Stimulated activated memory B cell treated with anti-CD40 and anti-IgM and Interleukin-4, amounts not matched to agents 10 μg/mL and 1 μg/mL and 100 μg/mL, for 72 hours (primary cell): ENCODE data around the gene PPM1F.
A peak's percentile ranks its signal among the peaks of the same experiment; 100 is the strongest.

ENCODE experiments used
- ATAC-seq: fragments of 150-1000 bp; cut with Tn5 transposase; 2 replicates; pipeline ENCODE4 v1.10.0; 2021
- H3K27ac Mint-ChIP-seq: one replicate; pipeline ENCODE4 v1.8.0; 2022; ENCODE audit warnings: mild to moderate bottlenecking, mixed read lengths
- H3K27me3 Mint-ChIP-seq: one replicate; pipeline ENCODE4 v1.8.0; 2022; ENCODE audit warnings: mixed read lengths
- H3K36me3 Mint-ChIP-seq: one replicate; pipeline ENCODE4 v1.8.0; 2022; ENCODE audit warnings: mixed read lengths
- H3K4me1 Mint-ChIP-seq: one replicate; pipeline ENCODE4 v1.8.0; 2022; ENCODE audit warnings: mixed read lengths
- H3K4me3 Mint-ChIP-seq: one replicate; pipeline ENCODE4 v1.8.0; 2022; ENCODE audit warnings: mild to moderate bottlenecking, moderate library complexity, mixed read lengths
- H3K9me3 Mint-ChIP-seq: one replicate; pipeline ENCODE4 v1.8.0; 2022; ENCODE audit warnings: mixed read lengths

The PPM1F gene, protein sequence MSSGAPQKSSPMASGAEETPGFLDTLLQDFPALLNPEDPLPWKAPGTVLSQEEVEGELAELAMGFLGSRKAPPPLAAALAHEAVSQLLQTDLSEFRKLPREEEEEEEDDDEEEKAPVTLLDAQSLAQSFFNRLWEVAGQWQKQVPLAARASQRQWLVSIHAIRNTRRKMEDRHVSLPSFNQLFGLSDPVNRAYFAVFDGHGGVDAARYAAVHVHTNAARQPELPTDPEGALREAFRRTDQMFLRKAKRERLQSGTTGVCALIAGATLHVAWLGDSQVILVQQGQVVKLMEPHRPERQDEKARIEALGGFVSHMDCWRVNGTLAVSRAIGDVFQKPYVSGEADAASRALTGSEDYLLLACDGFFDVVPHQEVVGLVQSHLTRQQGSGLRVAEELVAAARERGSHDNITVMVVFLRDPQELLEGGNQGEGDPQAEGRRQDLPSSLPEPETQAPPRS

DNA sequence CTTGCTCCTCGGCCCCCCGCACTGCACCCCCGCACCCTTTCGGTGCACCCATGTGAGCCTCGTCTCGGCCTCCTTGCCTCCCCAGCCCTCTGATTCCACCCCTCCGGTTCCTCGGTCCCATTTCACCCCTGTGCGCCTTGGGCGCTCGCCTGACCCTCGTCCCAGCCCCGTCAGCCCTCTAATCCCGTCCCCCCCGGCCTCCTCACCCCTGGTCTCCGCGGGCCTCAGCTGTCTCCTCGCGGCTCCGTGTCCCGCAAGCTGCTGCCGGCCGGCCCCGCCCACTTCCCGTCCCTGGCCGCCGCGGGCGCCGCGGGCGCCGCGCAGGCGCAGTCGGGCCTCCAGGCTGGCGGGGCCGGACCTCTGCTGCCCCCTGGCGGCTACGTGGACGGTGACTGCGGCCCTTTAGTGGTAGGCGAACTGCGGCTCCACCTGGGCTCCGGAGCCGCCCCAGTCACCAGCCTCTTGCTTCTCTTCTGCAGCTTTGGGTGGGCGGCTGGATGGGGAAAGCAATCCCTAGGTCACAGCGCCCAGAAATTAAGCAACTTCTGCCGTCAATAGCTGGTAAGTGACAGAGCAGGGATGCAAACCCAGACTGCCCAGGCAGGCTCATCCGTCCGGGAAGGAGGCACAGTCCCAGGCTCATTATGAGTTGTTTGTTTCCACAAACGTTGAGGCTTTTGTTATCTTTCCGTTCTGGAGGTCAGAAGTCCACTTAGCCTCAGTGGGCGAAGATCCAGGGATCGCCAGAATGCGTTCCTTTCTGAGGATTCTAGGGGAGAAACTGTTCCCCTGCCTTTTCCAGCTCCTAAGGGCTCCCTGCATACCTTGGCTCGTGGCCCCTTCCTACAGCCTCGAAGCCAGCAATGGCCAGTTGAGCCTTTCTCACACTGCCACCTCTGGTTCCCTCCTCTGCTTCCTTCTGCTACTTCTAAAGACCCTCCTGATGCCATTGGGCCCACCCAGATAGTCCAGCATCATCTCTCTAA lies at the start of gene PPM1F:
Gene PPM1F (minus strand): TSS at position 263 of the 986 bp plus-strand sequence. CDS start 6,800 bp downstream, outside the sequence.
- Mint-ChIP-seq H3K36me3 (no peaks in the 10 kb centered on the region), H3K27me3 (no peaks in the 10 kb centered on the region), H3K4me3 (peak within 1 kb of the TSS; percentile 92), H3K27ac (peak within 1 kb of the TSS; percentile 74), H3K9me3 (no peaks in the 10 kb centered on the region), H3K4me1 (peaks cover 29% of the 10 kb centered on the region)
- ATAC-seq: peak; percentile 89

DNA sequence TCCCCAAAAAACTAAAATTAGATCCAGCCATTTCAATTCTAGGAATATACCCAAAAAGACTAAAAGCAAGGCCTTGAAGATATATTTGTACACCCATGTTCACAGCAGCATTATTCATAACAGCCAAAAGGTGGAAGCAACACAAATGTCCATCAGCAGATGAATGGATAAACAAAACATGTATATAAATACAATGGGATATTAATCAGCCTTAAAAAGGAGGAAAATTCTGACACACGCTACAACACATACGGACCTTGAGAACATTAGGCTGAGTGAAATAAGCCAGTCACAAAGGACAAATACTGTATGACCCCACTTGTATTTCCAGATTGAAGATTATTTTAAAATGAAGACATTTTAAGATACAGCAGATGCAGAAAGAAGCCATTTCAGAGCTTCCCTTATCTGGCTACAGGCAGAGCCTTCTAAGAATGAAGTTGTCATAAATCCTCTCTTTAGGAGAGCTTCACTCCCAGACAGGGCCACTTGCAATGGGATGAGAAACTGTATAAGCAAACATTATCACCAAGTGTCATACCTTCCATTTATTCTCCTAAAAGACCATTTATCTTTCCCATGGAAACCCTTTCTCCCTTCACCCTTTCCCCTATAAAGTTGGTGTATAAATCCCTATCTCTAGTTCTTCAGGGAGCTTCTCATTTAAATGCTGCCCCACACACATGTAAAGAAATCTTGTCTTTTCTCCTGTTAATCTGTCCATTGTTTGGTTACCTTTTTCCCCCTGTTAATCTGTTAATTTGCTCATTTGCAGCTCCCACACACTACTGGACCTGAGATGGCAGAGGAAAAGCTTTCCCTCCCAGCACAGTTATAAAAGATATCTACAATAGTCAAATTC lies 49.2 kb upstream of the PPM1F start:
- Mint-ChIP-seq H3K27me3 (no peaks in the 10 kb centered on the region), H3K4me3 (no peak overlapping the region), H3K36me3 (no peaks in the 10 kb centered on the region), H3K4me1 (no peaks in the 10 kb centered on the region), H3K27ac (no peak overlapping the region), H3K9me3 (no peaks in the 10 kb centered on the region)
- no peak for ATAC-seq

DNA sequence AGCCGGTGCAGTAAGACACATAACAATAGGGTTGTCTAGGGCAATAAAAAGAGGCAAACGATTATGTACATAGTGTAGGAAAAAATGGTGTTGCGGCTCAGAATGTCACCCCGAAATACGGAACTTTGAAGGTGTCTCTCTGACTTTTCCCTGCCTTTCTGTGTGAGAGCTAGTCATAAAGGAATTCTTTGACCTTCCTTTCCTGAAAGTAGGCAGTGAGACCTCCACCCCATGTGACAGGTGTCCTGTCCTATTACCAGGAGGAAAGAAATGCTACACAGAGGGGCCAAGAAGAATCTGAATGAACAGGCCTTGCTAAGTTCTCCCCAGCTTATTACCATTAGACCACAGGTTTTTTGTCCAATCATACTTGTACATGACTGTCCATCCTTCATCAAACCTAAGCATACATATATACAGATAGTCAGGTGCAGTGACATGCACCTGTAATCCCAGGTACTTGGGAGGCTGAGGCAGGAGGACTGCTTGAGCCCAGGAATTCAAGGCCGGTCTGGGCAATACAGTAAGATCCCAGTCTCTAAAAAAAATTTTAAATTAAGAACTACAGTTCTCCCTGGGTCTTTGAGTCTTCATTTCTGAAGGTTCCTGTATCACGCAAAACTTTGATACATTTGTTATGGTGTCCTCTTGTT lies 46.1 kb upstream of the PPM1F start:
- no peaks in the 10 kb centered on the region for H3K4me1 Mint-ChIP-seq
- peaks cover 5% of the 10 kb centered on the region for H3K36me3 Mint-ChIP-seq
- no peaks in the 10 kb centered on the region for H3K27me3 Mint-ChIP-seq
- H3K4me3 Mint-ChIP-seq: no peak overlapping the region
- ATAC-seq: no peak
- no peak overlapping the region for H3K27ac Mint-ChIP-seq
- no peaks in the 10 kb centered on the region for H3K9me3 Mint-ChIP-seq

DNA sequence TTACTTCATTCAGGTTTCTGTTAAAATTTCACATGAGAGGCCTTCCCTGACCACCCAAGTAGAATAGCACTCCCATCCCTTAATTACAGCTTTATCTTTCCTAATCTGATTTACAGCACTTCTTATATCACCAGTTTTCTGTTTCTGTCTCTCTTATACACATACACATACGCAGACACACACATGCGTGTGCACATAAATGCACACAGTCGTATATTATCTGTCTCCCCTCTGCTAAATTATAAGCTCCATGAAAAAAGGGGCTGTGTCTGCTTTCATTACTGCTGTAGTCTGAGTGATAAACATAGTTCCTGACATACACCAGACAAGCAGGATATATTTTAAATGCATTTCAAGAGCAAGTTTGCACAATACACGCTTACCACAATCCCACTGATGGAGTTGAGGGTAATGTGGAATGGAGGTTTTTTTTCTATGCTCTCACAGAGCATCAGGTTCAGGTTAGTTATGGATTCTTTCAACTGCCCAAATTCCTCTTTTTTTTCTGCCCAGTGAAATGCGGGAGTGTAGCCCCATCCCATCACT lies 43.6 kb upstream of the PPM1F start:
- no peak for ATAC-seq
- H3K27me3 Mint-ChIP-seq: no peaks in the 10 kb centered on the region
- peaks cover 6% of the 10 kb centered on the region for H3K36me3 Mint-ChIP-seq
- no peaks in the 10 kb centered on the region for H3K4me1 Mint-ChIP-seq
- no peak overlapping the region for H3K4me3 Mint-ChIP-seq
- no peak overlapping the region for H3K27ac Mint-ChIP-seq
- no peaks in the 10 kb centered on the region for H3K9me3 Mint-ChIP-seq

DNA sequence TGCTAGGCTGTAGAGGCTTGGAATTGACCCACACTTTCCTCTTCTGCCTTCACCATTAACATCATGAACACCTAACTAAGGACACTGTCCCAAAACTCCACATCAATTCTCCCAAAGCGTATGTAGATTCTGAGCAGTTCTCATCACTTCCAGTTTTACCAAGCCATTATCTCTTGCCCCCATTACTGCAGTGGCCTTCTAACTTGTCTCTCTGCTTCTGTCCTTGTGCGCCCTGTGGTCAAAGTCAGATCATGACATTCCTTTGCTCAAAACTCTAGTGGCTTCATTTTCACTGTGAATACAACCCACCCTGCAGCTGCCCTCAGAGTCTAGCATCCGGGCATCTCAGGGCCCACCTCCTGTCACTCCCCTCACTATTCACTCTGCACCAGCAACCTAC lies 43.0 kb upstream of the PPM1F start:
- ATAC-seq: no peak
- Mint-ChIP-seq H3K36me3 (peaks cover 9% of the 10 kb centered on the region), H3K4me1 (no peaks in the 10 kb centered on the region), H3K4me3 (no peak overlapping the region), H3K27me3 (no peaks in the 10 kb centered on the region), H3K9me3 (no peaks in the 10 kb centered on the region), H3K27ac (no peak overlapping the region)

DNA sequence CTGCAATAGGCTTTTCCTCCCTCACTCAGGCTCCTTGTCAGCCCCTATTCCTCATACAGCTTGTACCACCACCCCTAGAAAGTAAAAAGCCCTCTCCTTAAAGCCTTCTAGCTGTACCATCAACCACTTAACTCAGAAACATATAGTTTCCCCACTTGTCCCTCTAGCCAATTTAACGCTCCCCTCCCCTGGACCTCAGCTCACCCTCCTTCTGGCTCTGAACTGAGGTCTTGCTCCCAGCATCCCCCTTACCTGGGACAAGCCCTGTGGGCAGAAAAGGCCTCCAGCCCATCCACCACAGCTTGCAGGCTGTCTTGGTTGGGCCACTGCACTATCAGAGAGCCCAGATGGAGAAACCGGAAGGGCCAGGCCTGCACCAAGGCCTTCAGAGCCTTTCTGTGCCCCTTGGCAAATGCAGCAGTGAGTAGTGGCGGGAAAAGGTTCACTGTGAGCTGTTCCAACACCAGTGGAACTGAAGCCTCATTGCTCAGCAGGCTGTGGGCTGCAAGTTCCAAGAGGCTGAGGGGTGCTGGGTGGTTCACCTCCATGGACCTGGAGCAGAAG lies 42.3 kb upstream of the PPM1F start:
- H3K4me1 Mint-ChIP-seq: no peaks in the 10 kb centered on the region
- H3K27ac Mint-ChIP-seq: no peak overlapping the region
- no peaks in the 10 kb centered on the region for H3K27me3 Mint-ChIP-seq
- no peak overlapping the region for H3K4me3 Mint-ChIP-seq
- no peak for ATAC-seq
- H3K9me3 Mint-ChIP-seq: no peaks in the 10 kb centered on the region
- H3K36me3 Mint-ChIP-seq: peaks cover 12% of the 10 kb centered on the region

DNA sequence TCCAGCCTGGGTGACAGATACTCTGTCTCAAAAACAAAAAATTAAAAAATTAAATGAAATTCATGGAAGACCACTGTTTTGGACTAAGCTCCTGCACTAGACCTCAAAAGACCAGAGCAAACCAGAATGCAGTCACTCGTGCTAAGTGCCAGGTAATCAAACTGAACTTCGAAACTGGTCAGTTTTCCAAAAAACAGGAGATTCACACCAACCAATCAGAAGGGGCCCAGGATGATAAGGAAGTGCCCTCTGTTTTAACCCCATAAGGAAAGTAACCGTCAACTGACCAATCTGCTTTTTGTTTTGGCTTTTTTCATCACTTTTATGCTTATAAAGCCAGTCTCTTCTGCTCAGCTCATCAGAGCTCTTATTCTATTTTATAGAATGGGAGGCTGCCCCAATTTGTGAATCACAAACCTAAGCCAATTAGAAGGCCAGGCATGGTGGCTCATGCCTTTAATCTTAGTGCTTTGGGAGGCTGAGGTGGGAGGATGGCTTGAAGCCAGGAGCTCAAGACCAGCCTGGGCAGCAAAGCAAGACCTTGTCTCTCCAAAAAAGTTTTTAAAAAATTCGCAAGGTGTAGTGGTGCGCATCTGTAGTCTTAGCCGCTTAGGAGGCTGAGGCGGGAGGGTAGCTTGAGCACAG lies 40.1 kb upstream of the PPM1F start:
- ATAC-seq: no peak
- Mint-ChIP-seq H3K4me3 (no peak overlapping the region), H3K36me3 (peaks cover 12% of the 10 kb centered on the region), H3K27me3 (no peaks in the 10 kb centered on the region), H3K27ac (no peak overlapping the region), H3K9me3 (no peaks in the 10 kb centered on the region), H3K4me1 (no peaks in the 10 kb centered on the region)

DNA sequence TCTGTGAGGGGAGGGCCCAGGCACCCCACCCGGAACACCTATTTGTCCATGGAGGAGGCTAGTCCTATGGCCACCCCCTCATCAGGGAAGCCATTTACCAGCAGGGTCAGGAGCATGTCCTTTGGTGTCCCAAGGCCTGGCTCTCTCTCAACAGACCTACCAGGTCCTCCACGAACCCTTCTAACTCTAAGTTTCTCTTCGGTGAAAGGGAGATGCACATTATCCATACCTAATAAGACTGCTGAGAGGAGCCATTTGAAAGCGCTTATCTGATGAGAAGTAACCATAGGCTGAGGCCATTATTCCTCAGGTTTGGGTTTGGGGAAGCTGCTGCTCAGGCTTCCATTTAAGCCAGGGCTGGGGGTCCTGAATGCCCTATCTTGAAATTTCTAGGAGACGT lies 39.1 kb upstream of the PPM1F start:
- ATAC-seq: no peak
- no peaks in the 10 kb centered on the region for H3K9me3 Mint-ChIP-seq
- H3K27ac Mint-ChIP-seq: no peak overlapping the region
- H3K4me1 Mint-ChIP-seq: no peaks in the 10 kb centered on the region
- no peak overlapping the region for H3K4me3 Mint-ChIP-seq
- H3K36me3 Mint-ChIP-seq: peaks cover 12% of the 10 kb centered on the region
- no peaks in the 10 kb centered on the region for H3K27me3 Mint-ChIP-seq

DNA sequence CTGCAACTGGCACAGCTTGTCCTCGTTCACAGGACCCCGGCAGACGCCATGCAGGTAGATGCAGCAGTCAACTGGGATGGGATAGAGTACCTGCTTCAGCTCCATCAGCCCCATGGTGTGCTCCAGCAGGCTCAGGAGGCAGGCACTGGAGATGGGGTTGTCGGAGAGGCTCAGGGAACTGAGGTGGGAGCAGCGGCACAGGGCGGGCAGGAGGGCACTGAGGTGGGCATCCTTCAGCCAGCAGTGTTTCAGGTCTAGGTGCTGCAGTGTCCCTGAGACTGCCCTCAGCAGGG lies 38.6 kb upstream of the PPM1F start:
- no peak overlapping the region for H3K27ac Mint-ChIP-seq
- ATAC-seq: no peak
- no peaks in the 10 kb centered on the region for H3K9me3 Mint-ChIP-seq
- H3K4me1 Mint-ChIP-seq: no peaks in the 10 kb centered on the region
- H3K27me3 Mint-ChIP-seq: no peaks in the 10 kb centered on the region
- H3K4me3 Mint-ChIP-seq: no peak overlapping the region
- H3K36me3 Mint-ChIP-seq: peaks cover 12% of the 10 kb centered on the region

DNA sequence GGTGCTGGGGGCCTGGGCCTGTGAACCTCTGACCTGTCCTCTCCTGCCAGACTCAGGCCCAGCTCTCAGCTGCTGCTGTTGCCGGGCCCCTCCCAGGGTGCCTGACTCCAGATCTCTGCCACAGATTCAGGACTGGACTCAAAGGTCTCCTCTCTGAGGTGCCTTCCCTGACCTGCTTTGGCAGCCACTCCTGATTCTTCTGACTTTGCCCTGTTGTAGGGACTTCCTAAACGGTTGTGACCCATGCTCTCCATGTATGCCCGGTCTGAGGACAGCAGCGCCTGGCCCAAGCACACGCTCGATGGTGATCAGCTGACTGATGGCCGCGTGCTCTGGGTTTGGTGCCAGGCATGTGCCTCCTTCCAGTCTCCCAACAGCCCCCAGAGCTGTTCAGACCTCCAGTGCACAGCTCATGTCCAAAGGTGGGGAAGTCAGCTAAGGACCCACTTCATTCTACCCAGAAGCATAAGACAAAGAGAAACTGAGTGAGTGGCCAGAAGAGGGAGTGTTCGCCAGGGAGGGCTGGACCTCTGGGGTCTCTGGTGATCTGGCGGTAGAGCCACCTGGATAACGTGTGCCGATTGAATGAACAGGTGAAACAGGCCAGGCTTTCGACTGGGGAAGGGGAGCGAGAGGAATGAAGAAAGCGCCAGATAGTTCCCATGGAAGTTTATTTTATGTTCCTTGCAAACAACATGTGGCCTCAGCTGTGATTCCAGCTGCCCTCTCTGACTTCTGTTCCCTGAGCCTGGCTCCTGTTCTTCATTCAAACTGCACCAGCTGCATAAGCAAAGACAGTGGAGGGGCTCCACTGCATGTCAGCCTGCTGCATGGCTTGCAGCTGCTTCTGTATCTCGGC lies 38.0 kb upstream of the PPM1F start:
- no peaks in the 10 kb centered on the region for H3K27me3 Mint-ChIP-seq
- ATAC-seq: no peak
- H3K27ac Mint-ChIP-seq: no peak overlapping the region
- H3K36me3 Mint-ChIP-seq: peaks cover 12% of the 10 kb centered on the region
- no peaks in the 10 kb centered on the region for H3K9me3 Mint-ChIP-seq
- no peaks in the 10 kb centered on the region for H3K4me1 Mint-ChIP-seq
- H3K4me3 Mint-ChIP-seq: no peak overlapping the region

DNA sequence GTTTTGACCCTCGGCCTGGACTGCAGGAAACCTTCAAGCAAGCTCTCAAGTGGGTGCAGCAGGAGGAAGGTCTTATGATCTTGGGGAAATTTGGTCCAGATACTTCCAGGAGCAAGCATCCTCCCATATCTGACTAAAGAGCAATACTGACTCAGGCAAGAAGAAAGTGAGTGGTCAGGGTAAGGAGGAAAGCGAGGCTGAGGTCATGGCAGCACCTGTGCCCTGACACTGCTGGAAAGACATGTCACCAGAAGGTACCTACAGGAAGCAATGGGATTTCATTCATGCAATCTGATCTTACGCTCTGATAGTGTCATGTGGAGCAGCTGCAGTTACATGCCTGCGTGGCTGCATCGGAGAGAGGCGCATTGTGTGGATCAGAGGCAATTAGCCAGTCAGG lies 36.4 kb upstream of the PPM1F start:
- H3K9me3 Mint-ChIP-seq: no peaks in the 10 kb centered on the region
- no peak overlapping the region for H3K4me3 Mint-ChIP-seq
- ATAC-seq: no peak
- no peaks in the 10 kb centered on the region for H3K27me3 Mint-ChIP-seq
- peaks cover 6% of the 10 kb centered on the region for H3K4me1 Mint-ChIP-seq
- H3K27ac Mint-ChIP-seq: no peak overlapping the region
- H3K36me3 Mint-ChIP-seq: peaks cover 11% of the 10 kb centered on the region

DNA sequence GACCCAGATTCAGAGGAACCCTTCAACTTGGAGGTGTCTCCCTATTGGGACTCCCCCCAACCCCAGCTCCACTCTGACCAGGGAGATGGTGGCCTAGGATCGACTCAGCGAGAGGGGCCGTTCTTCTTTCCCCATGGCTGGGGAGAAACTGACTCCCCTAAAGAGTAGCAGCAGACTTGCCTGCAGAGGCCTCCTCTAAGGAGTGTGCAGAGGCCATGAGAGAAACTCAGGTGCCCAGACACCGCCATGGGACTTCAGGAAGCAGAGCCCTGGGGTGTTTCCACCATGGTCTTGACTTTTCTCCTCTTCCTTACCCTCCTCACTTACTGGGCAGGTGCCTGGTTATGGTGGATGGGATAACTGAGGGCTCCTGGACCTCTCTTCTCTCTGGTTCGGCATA lies 32.6 kb upstream of the PPM1F start:
- Mint-ChIP-seq H3K27me3 (no peaks in the 10 kb centered on the region), H3K4me1 (peaks cover 27% of the 10 kb centered on the region), H3K27ac (no peak overlapping the region), H3K9me3 (no peaks in the 10 kb centered on the region), H3K36me3 (no peaks in the 10 kb centered on the region), H3K4me3 (no peak overlapping the region)
- ATAC-seq: no peak

DNA sequence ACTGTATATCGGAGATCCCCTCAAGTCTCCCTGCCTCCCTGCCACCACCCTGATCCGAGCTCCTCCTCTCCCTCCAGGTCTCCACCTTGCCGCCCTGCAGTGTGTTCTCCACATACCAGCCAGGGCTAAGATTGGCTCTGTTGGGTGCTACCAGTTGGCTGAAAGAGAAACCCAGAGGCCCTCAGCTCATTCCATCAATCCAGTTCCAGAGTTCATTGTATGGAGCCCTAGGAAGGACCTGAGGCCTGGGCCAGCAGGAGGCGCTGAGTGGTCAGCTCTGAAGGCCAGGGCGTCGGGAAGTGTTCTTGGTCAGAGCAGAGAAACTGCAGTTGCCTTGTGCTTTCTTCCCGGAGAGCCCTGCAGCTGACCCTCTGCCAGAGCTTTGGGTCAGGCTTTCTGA lies 32.1 kb upstream of the PPM1F start:
- Mint-ChIP-seq H3K27ac (no peak overlapping the region), H3K4me3 (peak overlapping the region; percentile 7)

More for the DNA sequence above, 32.1 kb upstream of the PPM1F start:
- H3K27me3 Mint-ChIP-seq: no peaks in the 10 kb centered on the region
- H3K36me3 Mint-ChIP-seq: no peaks in the 10 kb centered on the region
- H3K9me3 Mint-ChIP-seq: no peaks in the 10 kb centered on the region
- peaks cover 31% of the 10 kb centered on the region for H3K4me1 Mint-ChIP-seq
- no peak for ATAC-seq
